Progenitor cell of endocrine pancreas (in vitro differentiated cells): ENCODE data around the gene TBC1D1. TPM values are rescaled to one million over a fixed set of nuclear protein-coding genes. Genes with fewer than 3 reads are reported as not detected.

Experiments
- DNase-seq: peaks from one replicate; pipeline ENCODE4 v3.0.0; 2021; ENCODE audit warnings: low spot score; ENCODE audit not compliant: unreplicated experiment
- H3K27ac Mint-ChIP-seq: 2 replicates; pipeline ENCODE4 v1.8.0; 2021; ENCODE audit warnings: mild to moderate bottlenecking, moderate library complexity, mixed read lengths
- H3K27me3 Mint-ChIP-seq: 2 replicates; pipeline ENCODE4 v1.8.0; 2021; ENCODE audit warnings: mixed read lengths
- H3K36me3 Mint-ChIP-seq: 2 replicates; pipeline ENCODE4 v1.8.0; 2022; ENCODE audit warnings: mixed read lengths; ENCODE audit not compliant: insufficient read depth
- H3K4me1 Mint-ChIP-seq: 2 replicates; pipeline ENCODE4 v1.8.0; 2021; ENCODE audit warnings: low read depth, mixed read lengths
- H3K4me3 Mint-ChIP-seq: 2 replicates; pipeline ENCODE4 v1.8.0; 2021; ENCODE audit warnings: low read depth, mild to moderate bottlenecking, moderate library complexity, mixed read lengths
- H3K9me3 Mint-ChIP-seq: 2 replicates; pipeline ENCODE4 v1.8.0; 2021; ENCODE audit warnings: low read depth, mixed read lengths
- CTCF ChIP-seq: fragments of 200-600 bp; sonication (generic); IDR thresholded peaks from one replicate; pipeline ENCODE4 v1.5.0; 2021; ENCODE audit warnings: antibody characterized with exemption, mild to moderate bottlenecking; ENCODE audit not compliant: unreplicated experiment
- total RNA-seq: library from RNA; stranded (reverse); gene quantifications from 2 replicates; pipeline ENCODE4 v1.2.1, GENCODE V29; 2021

Gene TBC1D1
- total RNA-seq, 1 donor from 2014 or later, result 138 TPM

DNA sequence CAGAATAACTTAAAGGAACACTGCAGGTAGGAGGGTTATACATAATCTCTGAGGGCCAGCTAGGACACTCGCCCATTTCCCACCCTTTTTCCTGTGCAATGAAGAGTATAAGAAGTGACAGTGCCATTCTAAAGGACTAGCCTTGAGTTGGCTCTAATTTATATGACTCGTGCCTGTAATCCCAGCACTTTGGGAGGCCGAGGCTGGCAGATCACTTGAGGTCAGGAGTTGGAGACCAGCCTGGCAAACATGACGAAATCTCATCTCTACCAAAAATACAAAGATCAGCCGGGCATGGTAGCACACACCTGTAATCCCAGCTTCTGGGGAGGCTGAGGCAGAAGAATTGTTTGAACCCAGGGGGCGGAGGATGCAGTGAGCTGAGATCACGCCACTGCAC lies 4.4 kb downstream of the TBC1D1 start:
- no peak overlapping the region for H3K27ac Mint-ChIP-seq
- H3K27me3 Mint-ChIP-seq, result peaks cover 43% of the 10 kb centered on the region
- no peak for TF ChIP-seq CTCF
- peaks cover 3% of the 10 kb centered on the region for H3K9me3 Mint-ChIP-seq
- peaks cover 2% of the 10 kb centered on the region for H3K36me3 Mint-ChIP-seq
- no peak for DNase-seq
- peaks cover 3% of the 10 kb centered on the region for H3K4me1 Mint-ChIP-seq
- H3K4me3 Mint-ChIP-seq, result no peak overlapping the region

GRCh38 chr4:37896206-37896860 lies 5.4 kb downstream of the TBC1D1 start:
- peaks cover 2% of the 10 kb centered on the region for H3K36me3 Mint-ChIP-seq
- TF ChIP-seq CTCF, result no peak
- no peak overlapping the region for H3K27ac Mint-ChIP-seq
- no peak overlapping the region for H3K4me3 Mint-ChIP-seq
- peaks cover 3% of the 10 kb centered on the region for H3K9me3 Mint-ChIP-seq
- DNase-seq, result no peak
- peaks cover 43% of the 10 kb centered on the region for H3K27me3 Mint-ChIP-seq
- H3K4me1 Mint-ChIP-seq, result peaks cover 3% of the 10 kb centered on the region

DNA sequence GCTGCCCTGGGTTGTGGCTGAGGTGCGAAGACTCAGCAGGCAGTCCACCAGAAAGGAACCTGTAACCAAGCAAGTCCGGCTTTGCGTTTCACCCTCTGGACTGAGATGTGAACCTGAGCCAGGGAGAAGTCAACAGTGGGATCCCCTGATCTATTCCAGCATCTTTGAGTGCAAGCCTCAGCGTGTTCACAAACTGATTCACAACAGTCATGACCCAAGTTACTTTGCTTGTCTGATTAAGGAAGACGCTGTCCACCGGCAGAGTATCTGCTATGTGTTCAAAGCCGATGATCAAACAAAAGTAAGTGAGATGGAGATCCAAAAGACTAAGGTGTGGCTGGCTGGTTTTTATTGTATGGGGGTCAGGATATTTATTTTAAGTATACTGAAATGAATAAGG lies 11.3 kb downstream of the TBC1D1 start:
- no peak overlapping the region for H3K27ac Mint-ChIP-seq
- peaks cover 16% of the 10 kb centered on the region for H3K27me3 Mint-ChIP-seq
- TF ChIP-seq CTCF, result no peak
- no peaks in the 10 kb centered on the region for H3K4me1 Mint-ChIP-seq
- no peak overlapping the region for H3K4me3 Mint-ChIP-seq
- peaks cover 2% of the 10 kb centered on the region for H3K36me3 Mint-ChIP-seq
- H3K9me3 Mint-ChIP-seq, result peaks cover 3% of the 10 kb centered on the region
- DNase-seq, result no peak

DNA sequence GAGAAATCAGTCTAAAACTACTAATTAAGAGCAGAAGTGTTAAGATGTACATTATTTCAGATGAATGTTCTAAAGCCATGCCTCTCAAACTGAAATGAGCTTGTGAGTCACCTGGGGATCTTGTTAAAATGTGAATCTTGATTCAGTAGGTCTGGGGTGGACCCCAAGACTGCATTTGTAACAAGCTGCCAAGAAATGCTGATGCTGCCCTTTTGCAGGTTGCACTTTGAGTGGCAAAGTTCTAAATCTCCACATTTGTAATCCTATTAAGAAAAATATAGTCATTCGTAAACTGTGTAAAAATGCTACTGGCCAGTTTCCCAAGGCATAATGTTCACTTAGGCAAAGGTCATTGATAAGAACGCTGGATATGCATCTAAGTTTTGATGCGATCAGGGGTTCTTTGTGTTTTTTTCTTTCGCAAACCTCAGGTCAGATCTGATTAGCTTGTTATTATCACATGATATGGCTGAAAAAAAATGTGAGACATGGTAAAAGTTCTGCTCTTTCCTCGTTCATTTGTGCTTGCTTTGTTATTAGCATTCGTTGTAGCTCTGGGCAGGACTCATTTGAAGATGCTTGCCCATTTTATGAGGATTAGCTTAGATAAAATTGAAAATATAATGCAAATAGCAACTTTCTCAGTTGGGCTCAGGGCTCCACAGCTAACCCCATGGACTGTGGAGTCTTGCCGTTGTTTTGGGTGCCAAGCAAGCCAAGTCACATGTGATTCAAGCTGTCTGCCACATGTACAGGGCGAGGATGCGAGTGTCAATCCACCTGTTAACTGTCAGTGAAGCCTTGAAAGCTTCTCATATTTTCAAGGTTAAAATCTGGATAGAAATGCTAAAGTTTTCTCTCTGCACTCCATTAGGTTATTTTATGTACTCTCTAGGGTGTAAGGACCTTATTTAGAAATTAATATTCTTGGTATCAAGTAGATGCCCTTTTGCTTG lies 12.1 kb downstream of the TBC1D1 start:
- Mint-ChIP-seq H3K4me1 (no peaks in the 10 kb centered on the region), H3K36me3 (peaks cover 2% of the 10 kb centered on the region), H3K4me3 (no peak overlapping the region), H3K27ac (no peak overlapping the region), H3K27me3 (peaks cover 16% of the 10 kb centered on the region), H3K9me3 (peaks cover 3% of the 10 kb centered on the region)
- TF ChIP-seq CTCF, result no peak
- no peak for DNase-seq

DNA sequence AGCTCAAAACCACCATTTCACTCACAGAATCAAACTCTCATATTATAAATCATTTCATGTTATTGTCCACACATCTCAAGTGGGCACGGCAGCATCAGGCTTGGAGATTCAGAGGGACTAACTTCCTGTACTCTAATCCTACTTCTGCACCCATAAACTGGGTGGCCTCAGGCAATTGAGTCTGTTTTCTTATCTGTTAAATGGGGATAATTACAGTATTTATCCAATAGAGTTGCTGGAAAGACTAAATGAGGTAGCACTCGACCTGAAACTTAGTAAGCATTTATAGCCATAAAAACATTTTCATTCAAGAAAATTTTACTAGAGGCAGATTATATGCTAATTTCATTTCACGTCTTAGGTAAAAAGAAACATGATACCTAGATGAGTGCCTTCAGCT lies 13.0 kb downstream of the TBC1D1 start:
- DNase-seq, result no peak
- Mint-ChIP-seq H3K4me1 (no peaks in the 10 kb centered on the region), H3K4me3 (no peak overlapping the region), H3K36me3 (peaks cover 2% of the 10 kb centered on the region), H3K9me3 (peaks cover 3% of the 10 kb centered on the region), H3K27ac (no peak overlapping the region), H3K27me3 (peaks cover 17% of the 10 kb centered on the region)
- no peak for TF ChIP-seq CTCF
